CD8-positive, alpha-beta memory T cell (primary cell): ENCODE data around the gene AMER3. TPM values are rescaled to one million over a fixed set of nuclear protein-coding genes. Genes with fewer than 3 reads are reported as not detected.

Experiments used
- CTCF ChIA-PET: fragments of 350-600 bp; sonication (Branson Sonifier 250); formaldehyde crosslinking; loops from one replicate; lab custom pipeline; 2021; ENCODE audit warnings: antibody characterized with exemption; lab: Charles Lee
- POLR2A ChIA-PET: fragments of 350-600 bp; sonication (Branson Sonifier 250); formaldehyde crosslinking; loops from one replicate; lab custom pipeline; 2021; ENCODE audit warnings: antibody characterized with exemption; lab: Charles Lee
- DNase-seq, 5 donors: peaks; one replicate each; pipeline versions ENCODE4 v3.0.0 to v3.0.0-alpha.2; 2020 to 2022; ENCODE audit warnings: mixed read lengths in 1 of 5
- H3K27ac ChIP-seq: one replicate; pipeline ENCODE4 v1.7.0; 2013; ENCODE audit warnings: low read depth, mild to moderate bottlenecking, low read length, moderate library complexity
- H3K27me3 ChIP-seq: 2 replicates; pipeline ENCODE4 v1.7.0; 2013; ENCODE audit warnings: low read length, mild to moderate bottlenecking; ENCODE audit not compliant: insufficient read depth, poor library complexity, severe bottlenecking
- H3K36me3 ChIP-seq: 2 replicates; pipeline ENCODE4 v1.7.0; 2013; ENCODE audit warnings: mild to moderate bottlenecking, low read length, moderate library complexity; ENCODE audit not compliant: insufficient read depth
- H3K4me1 ChIP-seq: 2 replicates; pipeline ENCODE4 v1.7.0; 2013; ENCODE audit warnings: mild to moderate bottlenecking, low read length, moderate library complexity; ENCODE audit not compliant: insufficient read depth
- H3K4me3 ChIP-seq: 2 replicates; pipeline ENCODE4 v1.7.0; 2013; ENCODE audit warnings: mild to moderate bottlenecking, low read length
- H3K9me3 ChIP-seq: 2 replicates; pipeline ENCODE4 v1.7.0; 2013; ENCODE audit warnings: mild to moderate bottlenecking, low read length
- H3K27ac Mint-ChIP-seq, 8 donors: one replicate each; pipeline ENCODE4 v1.8.0; 2020 to 2021; ENCODE audit warnings: mixed read lengths in 8 of 8, mild to moderate bottlenecking in 6 of 8, inconsistent platforms in 3 of 8, moderate library complexity in 3 of 8
- H3K27me3 Mint-ChIP-seq, 2 donors: one replicate each; pipeline ENCODE4 v1.8.0; 2020 to 2021; ENCODE audit warnings: mixed read lengths in 2 of 2, mild to moderate bottlenecking in 1 of 2, moderate library complexity in 1 of 2
- H3K36me3 Mint-ChIP-seq, 3 donors: one replicate each; pipeline ENCODE4 v1.8.0; 2020 to 2021; ENCODE audit warnings: mixed read lengths in 3 of 3, inconsistent platforms in 1 of 3, mild to moderate bottlenecking in 1 of 3
- H3K4me1 Mint-ChIP-seq, 3 donors: one replicate each; pipeline ENCODE4 v1.8.0; 2020 to 2021; ENCODE audit warnings: mixed read lengths in 3 of 3, inconsistent platforms in 1 of 3, mild to moderate bottlenecking in 1 of 3
- H3K4me3 Mint-ChIP-seq, 7 donors: one replicate each; pipeline ENCODE4 v1.8.0; 2020 to 2021; ENCODE audit warnings: mixed read lengths in 7 of 7, mild to moderate bottlenecking in 6 of 7, moderate library complexity in 4 of 7, inconsistent platforms in 2 of 7
- H3K9me3 Mint-ChIP-seq, 5 donors: one replicate each; pipeline ENCODE4 v1.8.0; 2020 to 2022; ENCODE audit warnings: mixed read lengths in 5 of 5, mild to moderate bottlenecking in 3 of 5, moderate library complexity in 2 of 5, inconsistent platforms in 1 of 5
- polyA plus RNA-seq: library from polyadenylated mRNA; unstranded; fragments of 300-500 nt; fragmentation: Illumina TruSeq; gene quantifications from one replicate; pipeline ENCODE4 v1.2.3, GENCODE V29; 2021
- total RNA-seq, 2 experiments: library from RNA; stranded (reverse); gene quantifications; one replicate each; pipeline ENCODE4 v1.2.3, GENCODE V29; 2021

The AMER3 gene
- total and polyA plus RNA-seq, 3 experiments from 2014 or later = not detected

DNA sequence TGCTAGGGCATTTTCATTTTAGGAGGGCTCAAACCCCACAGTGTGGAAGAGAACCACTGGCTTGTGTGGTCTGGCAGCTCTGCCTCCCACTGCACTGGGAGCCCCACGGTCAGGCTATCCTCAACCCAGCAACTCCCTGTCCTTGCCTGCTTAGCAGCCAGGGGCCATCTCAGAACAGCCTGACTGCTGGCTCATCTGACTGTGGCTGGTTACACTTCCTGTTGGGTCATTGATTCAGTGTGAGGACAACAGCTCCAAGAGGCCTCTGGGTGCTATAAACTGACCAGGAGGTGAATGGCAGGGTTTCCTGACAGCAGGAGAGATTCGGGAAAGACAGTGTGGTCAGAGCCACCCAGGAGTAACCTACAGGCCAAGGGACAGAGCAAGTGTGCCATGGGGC, 40.1 kb downstream of the AMER3 start:
- no peaks in the 10 kb centered on the region for H3K9me3 ChIP-seq
- no peak overlapping the region for H3K4me3 ChIP-seq
- no peak overlapping the region for H3K27ac ChIP-seq
- no peak for DNase-seq
- Mint-ChIP-seq H3K4me3 (peak overlapping the region in 1 of 7 donors; percentile 65), H3K36me3 (no peaks in the 10 kb centered on the region), H3K9me3 (no peaks in the 10 kb centered on the region), H3K27me3 (peaks cover 5% of the 10 kb centered on the region in 2 donors), H3K4me1 (peaks cover 4 to 8% (median 6%) of the 10 kb centered on the region in 3 donors), H3K27ac (peak overlapping the region in 2 of 8 donors; percentile 11 to 42)
- H3K36me3 ChIP-seq = no peaks in the 10 kb centered on the region
- ChIA-PET CTCF (interaction anchor here (1.5 to 9.2 kb wide), 2 partner anchors 11 to 77 kb away, joined by 3 to 195 read pairs; no protein-coding TSS in a partner anchor), POLR2A (no interaction called here)
- peaks cover 4% of the 10 kb centered on the region for H3K4me1 ChIP-seq
- no peaks in the 10 kb centered on the region for H3K27me3 ChIP-seq

DNA sequence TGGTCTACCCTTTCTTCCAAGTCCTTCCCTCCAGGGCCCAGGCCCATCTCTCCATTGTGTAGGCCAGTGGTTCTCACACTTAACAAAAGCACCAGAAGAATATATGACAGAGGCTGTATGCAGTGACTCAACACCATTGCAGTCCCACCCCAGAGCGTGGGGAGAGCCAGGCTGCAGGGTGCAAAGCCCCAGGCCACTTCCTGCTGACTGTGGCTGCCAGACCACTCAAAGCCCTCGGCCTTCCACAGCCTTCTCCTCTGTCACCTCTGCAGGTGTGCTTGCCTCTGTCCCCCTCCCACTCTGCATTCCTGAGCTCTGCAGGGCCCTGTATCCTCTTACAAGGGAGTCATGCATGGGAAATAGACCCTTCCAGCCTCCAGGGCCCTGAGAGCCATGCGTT, 41.0 kb downstream of the AMER3 start:
- H3K36me3 Mint-ChIP-seq = no peaks in the 10 kb centered on the region
- Histone ChIP-seq H3K4me1 (peaks cover 4% of the 10 kb centered on the region), H3K27me3 (no peaks in the 10 kb centered on the region), H3K36me3 (no peaks in the 10 kb centered on the region), H3K9me3 (no peaks in the 10 kb centered on the region), H3K4me3 (no peak overlapping the region), H3K27ac (no peak overlapping the region)
- peaks cover 5% of the 10 kb centered on the region in 2 donors for H3K27me3 Mint-ChIP-seq
- H3K4me3 Mint-ChIP-seq = peak overlapping the region in 3 of 7 donors; percentile 35 to 65 (median 62)
- ChIA-PET CTCF (interaction anchor here (1.6 to 9.2 kb wide), 6 partner anchors 24 to 308 kb away, joined by 6 to 195 read pairs (median 11); partner anchors contain the start of gene PLEKHB2), POLR2A (no interaction called here)
- no peak for DNase-seq
- H3K9me3 Mint-ChIP-seq = no peaks in the 10 kb centered on the region
- H3K27ac Mint-ChIP-seq = peak overlapping the region in 1 of 8 donors; percentile 45
- H3K4me1 Mint-ChIP-seq = peaks cover 4 to 8% (median 6%) of the 10 kb centered on the region in 3 donors

DNA sequence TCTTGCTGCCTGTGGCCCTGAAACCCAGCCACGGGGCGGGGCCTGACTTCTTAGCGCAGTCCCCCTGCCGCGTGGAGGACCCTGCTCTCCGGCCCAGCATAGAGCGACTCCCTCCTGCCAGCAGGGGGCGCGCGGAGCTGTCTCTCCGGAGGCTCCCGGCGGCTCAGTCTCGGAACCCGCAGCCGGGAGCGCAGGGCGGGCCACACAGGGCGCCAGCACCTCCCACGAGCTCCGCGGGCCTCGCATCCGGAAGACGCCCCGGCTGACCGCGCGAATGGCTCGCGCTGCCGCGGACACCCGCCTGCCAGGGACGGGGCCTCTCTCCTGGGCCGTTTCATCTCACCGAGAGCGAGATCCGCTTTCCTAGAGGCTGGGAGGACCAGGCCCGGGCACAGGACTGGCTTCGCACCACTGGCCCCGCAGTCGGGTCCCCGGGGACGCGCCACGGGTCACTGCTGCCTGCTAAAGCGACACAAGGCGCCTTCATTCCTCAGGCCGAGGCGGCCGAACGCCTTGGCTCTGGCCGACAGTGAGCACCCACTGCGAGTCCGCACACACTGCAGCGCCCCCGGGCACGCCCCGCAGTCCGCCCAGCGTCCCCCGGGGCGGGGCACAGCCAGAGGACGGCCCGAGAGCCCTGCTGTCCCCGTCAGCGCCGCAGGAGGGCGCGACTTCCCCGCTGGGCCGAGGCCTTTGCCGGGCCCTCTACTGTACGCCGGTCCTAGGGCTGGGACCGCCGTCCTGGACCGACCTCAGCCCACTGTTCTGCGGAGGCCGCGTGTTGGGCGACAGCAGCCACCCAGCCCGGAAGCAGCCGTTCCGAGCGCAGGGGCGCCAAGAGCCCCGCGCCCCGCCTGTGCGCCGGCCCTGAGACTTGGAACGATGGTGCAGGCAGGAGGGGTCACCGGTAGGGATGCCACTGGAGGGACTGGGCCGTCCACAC, 42.4 kb downstream of the AMER3 start:
- Histone ChIP-seq H3K27ac (peak overlapping the region; percentile 84), H3K4me1 (peaks cover 4% of the 10 kb centered on the region), H3K9me3 (no peaks in the 10 kb centered on the region), H3K4me3 (peak overlapping the region; percentile 92), H3K27me3 (no peaks in the 10 kb centered on the region), H3K36me3 (no peaks in the 10 kb centered on the region)
- CTCF ChIA-PET = interaction anchor here (0.7 to 9.2 kb wide), 44 partner anchors 8 to 921 kb away, joined by 3 to 195 read pairs (median 4); partner anchors contain the start of genes ARHGEF4, FAM168B and PLEKHB2
- Mint-ChIP-seq H3K4me3 (peak overlapping the region; percentile 51 to 92 (median 71)), H3K9me3 (no peaks in the 10 kb centered on the region), H3K27ac (peak overlapping the region in 7 of 8 donors; percentile 29 to 78 (median 58)), H3K4me1 (peaks cover 4 to 8% (median 6%) of the 10 kb centered on the region in 3 donors), H3K27me3 (peaks cover 5% of the 10 kb centered on the region in 2 donors), H3K36me3 (no peaks in the 10 kb centered on the region)
- POLR2A ChIA-PET = interaction anchor here (0.9 to 1.3 kb wide), 4 partner anchors 27 to 455 kb away, joined by 3 to 10 read pairs (median 8); partner anchors contain the start of gene IMP4
- peak; percentile 85 to 92 (median 86) for DNase-seq

DNA sequence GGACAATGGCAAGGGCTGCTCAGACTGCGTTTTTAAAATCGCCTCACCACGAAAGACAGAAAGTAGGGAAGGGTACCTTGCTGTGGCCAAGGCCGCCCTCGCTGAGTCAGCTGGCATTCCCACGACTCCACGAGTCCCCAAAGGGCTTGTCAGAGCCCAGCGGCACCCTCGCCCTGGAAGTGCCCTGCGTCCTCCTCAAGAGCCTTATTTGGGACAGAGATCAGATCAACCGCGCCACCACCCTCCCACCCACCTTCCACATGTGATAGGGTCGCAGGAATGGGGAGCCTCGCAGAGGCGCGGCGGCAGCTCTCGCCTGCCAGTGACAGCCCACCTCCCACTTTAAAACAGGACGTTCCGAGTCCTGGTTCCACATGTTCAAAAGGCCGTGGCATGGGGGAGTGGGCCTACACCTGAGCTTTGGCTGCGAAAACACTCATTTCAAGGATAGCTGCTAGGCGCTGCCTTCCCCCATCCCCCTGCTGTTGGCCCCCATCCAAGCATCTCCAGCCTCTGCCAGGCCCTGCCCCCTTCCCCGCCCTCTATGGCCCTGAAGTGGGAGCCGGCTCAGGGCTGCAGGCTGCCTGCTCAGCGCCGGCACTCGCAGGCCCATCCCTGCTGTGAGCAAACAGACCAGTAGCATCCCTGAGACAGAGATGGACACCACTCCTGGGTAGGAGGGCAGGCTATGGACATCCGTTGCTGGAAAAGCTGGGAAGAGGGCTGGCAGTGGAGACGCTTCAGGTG, 43.3 kb downstream of the AMER3 start:
- Mint-ChIP-seq H3K27me3 (peaks cover 5% of the 10 kb centered on the region in 2 donors), H3K36me3 (no peaks in the 10 kb centered on the region), H3K9me3 (no peaks in the 10 kb centered on the region), H3K4me3 (peak overlapping the region; percentile 51 to 92 (median 71)), H3K27ac (peak overlapping the region in 5 of 8 donors; percentile 58 to 78 (median 64)), H3K4me1 (peaks cover 4 to 8% (median 6%) of the 10 kb centered on the region in 3 donors)
- no peak for DNase-seq
- Histone ChIP-seq H3K27me3 (no peaks in the 10 kb centered on the region), H3K36me3 (no peaks in the 10 kb centered on the region), H3K27ac (no peak overlapping the region), H3K4me3 (peak overlapping the region; percentile 92), H3K9me3 (no peaks in the 10 kb centered on the region), H3K4me1 (peaks cover 4% of the 10 kb centered on the region)
- POLR2A ChIA-PET = interaction anchor here (0.6 to 1.3 kb wide), 2 partner anchors 26 to 75 kb away, joined by 3 to 9 read pairs; no protein-coding TSS in a partner anchor
- CTCF ChIA-PET = interaction anchor here (1.0 to 9.2 kb wide), 8 partner anchors 13 to 122 kb away, joined by 4 to 195 read pairs (median 5); no protein-coding TSS in a partner anchor

DNA sequence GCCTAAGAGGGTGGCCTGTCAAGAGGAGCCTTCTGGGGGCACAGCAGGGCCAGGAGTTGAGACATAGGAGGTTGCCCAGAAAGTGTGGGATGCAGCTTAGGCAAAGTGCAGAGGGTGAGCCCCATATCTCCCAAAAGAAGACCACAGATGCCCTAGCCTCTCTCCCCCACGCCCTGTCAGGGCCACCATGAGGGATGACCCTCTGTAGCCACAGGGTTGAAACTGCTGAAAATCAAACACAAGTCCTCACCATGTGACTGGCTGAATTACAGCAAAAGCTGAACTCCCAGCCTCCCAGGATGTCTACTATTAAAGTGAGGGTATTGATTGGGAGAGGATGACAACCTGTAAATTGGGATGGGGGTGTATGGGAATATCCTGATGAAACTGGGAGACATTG, 44.0 kb downstream of the AMER3 start:
- Mint-ChIP-seq H3K9me3 (no peaks in the 10 kb centered on the region), H3K27ac (peak overlapping the region in 2 of 8 donors; percentile 42 to 64), H3K4me3 (peak overlapping the region in 6 of 7 donors; percentile 28 to 83 (median 48)), H3K36me3 (no peaks in the 10 kb centered on the region), H3K27me3 (peaks cover 4 to 5% of the 10 kb centered on the region in 2 donors), H3K4me1 (peaks cover 4 to 8% (median 6%) of the 10 kb centered on the region in 3 donors)
- CTCF ChIA-PET = interaction anchor here (1.0 to 9.2 kb wide), 5 partner anchors 13 to 121 kb away, joined by 5 to 195 read pairs (median 5); no protein-coding TSS in a partner anchor
- no peaks in the 10 kb centered on the region for H3K27me3 ChIP-seq
- H3K36me3 ChIP-seq = no peaks in the 10 kb centered on the region
- H3K9me3 ChIP-seq = no peaks in the 10 kb centered on the region
- peaks cover 4% of the 10 kb centered on the region for H3K4me1 ChIP-seq
- no peak for DNase-seq
- H3K4me3 ChIP-seq = no peak overlapping the region
- POLR2A ChIA-PET = no interaction called here
- H3K27ac ChIP-seq = no peak overlapping the region

DNA sequence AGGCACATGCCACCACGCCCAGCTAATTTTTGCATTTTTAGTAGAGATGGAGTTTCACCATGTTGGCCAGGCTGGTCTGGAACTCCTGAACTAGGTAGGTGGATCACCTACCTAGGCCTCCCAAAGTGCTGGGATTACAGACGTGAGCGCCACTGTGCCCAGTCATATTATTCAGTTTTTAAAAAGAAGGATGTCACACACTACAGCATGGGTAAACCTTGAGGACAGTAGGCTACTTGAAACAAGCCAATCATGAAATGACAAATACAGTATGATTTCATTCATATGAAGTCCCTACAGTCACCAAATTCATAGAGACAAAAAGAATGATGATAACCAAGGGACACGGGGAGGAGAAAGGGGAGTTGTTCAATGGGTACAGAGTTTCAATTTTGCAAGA, 50.3 kb downstream of the AMER3 start:
- H3K9me3 Mint-ChIP-seq = no peaks in the 10 kb centered on the region
- H3K4me1 Mint-ChIP-seq = peaks cover 6 to 14% (median 9%) of the 10 kb centered on the region in 3 donors
- no peaks in the 10 kb centered on the region for H3K36me3 Mint-ChIP-seq
- H3K27ac Mint-ChIP-seq = no peak overlapping the region
- no peak for DNase-seq
- no peaks in the 10 kb centered on the region for H3K27me3 ChIP-seq
- H3K4me3 Mint-ChIP-seq = no peak overlapping the region
- H3K36me3 ChIP-seq = no peaks in the 10 kb centered on the region
- H3K4me1 ChIP-seq = no peaks in the 10 kb centered on the region
- no peak overlapping the region for H3K4me3 ChIP-seq
- peaks cover 3 to 14% of the 10 kb centered on the region in 2 donors for H3K27me3 Mint-ChIP-seq
- no peak overlapping the region for H3K27ac ChIP-seq
- ChIA-PET CTCF (no interaction called here), POLR2A (no interaction called here)
- H3K9me3 ChIP-seq = no peaks in the 10 kb centered on the region

DNA sequence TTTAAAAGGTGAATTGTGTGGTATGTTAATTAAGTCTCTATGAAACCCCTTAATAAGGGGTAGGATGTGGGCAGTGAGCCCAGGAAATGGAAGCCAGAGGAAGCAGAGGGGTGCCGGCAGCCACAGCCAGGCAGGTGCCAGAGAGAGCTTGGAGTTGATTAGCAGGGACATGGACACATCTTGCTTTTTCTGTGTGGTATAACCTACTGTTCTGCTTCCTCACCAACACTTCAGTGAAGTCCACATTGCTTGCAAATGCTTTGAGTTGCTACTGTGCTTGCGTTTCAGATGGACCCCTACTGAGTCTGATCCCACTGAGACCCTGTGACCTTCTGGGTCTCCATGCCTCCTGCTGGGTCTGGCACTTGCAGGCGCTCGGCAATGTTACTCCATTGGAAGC, 51.0 kb downstream of the AMER3 start:
- no peaks in the 10 kb centered on the region for H3K4me1 ChIP-seq
- peak overlapping the region in 2 of 8 donors; percentile 26 to 85 for H3K27ac Mint-ChIP-seq
- no peaks in the 10 kb centered on the region for H3K9me3 ChIP-seq
- peaks cover 6 to 14% (median 9%) of the 10 kb centered on the region in 3 donors for H3K4me1 Mint-ChIP-seq
- peaks cover 4 to 15% of the 10 kb centered on the region in 2 donors for H3K27me3 Mint-ChIP-seq
- CTCF ChIA-PET = interaction anchor here (0.9 kb wide), 1 partner anchor 9 kb away, joined by 5 read pairs; no protein-coding TSS in a partner anchor
- no peak overlapping the region for H3K27ac ChIP-seq
- no peaks in the 10 kb centered on the region for H3K36me3 ChIP-seq
- DNase-seq = no peak
- H3K4me3 Mint-ChIP-seq = no peak overlapping the region
- POLR2A ChIA-PET = no interaction called here
- no peaks in the 10 kb centered on the region for H3K9me3 Mint-ChIP-seq
- no peaks in the 10 kb centered on the region for H3K36me3 Mint-ChIP-seq
- no peak overlapping the region for H3K4me3 ChIP-seq
- H3K27me3 ChIP-seq = no peaks in the 10 kb centered on the region
